GM19035 (cell line): ENCODE measurements around the gene LPCAT3.

Experiments
- ATAC-seq: cut with Tn5 transposase; IDR thresholded peaks from one replicate; pipeline ENCODE4 v1.9.1; 2021; ENCODE audit not compliant: unreplicated experiment

Gene LPCAT3

GRCh38 chr12:6965026-6965661 lies 53.1 kb downstream of the LPCAT3 start:
- ATAC-seq = no peak

GRCh38 chr12:6964605-6965025 lies 53.7 kb downstream of the LPCAT3 start:
- ATAC-seq = no peak

GRCh38 chr12:6963791-6964413 lies 54.4 kb downstream of the LPCAT3 start:
- ATAC-seq = no peak

GRCh38 chr12:6963016-6963731 lies 55.1 kb downstream of the LPCAT3 start:
- no peak for ATAC-seq

GRCh38 chr12:6962285-6963015 lies 55.8 kb downstream of the LPCAT3 start:
- ATAC-seq = no peak

- ATAC-seq = no peak
Observed at GRCh38 chr12:6961695-6962284, 56.5 kb downstream of the LPCAT3 start.

GRCh38 chr12:6961278-6961694 lies 57.0 kb downstream of the LPCAT3 start:
- no peak for ATAC-seq

- no peak for ATAC-seq
Observed at GRCh38 chr12:6960593-6961277, 57.5 kb downstream of the LPCAT3 start.

GRCh38 chr12:6959805-6960592 lies 58.3 kb downstream of the LPCAT3 start:
- ATAC-seq = no peak

GRCh38 chr12:6959058-6959804 lies 59.0 kb downstream of the LPCAT3 start:
- ATAC-seq = peak; percentile 52

GRCh38 chr12:6958609-6959057 lies 59.6 kb downstream of the LPCAT3 start:
- ATAC-seq = no peak

- no peak for ATAC-seq
Observed at GRCh38 chr12:6957741-6958608, 60.3 kb downstream of the LPCAT3 start.

GRCh38 chr12:6957151-6957701 lies 61.0 kb downstream of the LPCAT3 start:
- ATAC-seq = no peak

GRCh38 chr12:6956021-6956727 lies 62.1 kb downstream of the LPCAT3 start:
- no peak for ATAC-seq

GRCh38 chr12:6955108-6956020 lies 62.9 kb downstream of the LPCAT3 start:
- no peak for ATAC-seq
